IMR-90 (cell line): ENCODE results near the gene CEACAM16. TPM values are rescaled to one million over a fixed set of nuclear protein-coding genes. Genes with fewer than 3 reads are reported as not detected.

Experiments used
- ATAC-seq: fragments of 200-7000 bp; cut with Tn5 transposase; 2 replicates; pipeline ENCODE4 v1.9.1; 2020; ENCODE audit warnings: low read depth, mild to moderate bottlenecking, moderate library complexity
- BruUV-seq: library from RNA; stranded (reverse); fragments of 400-500 nt; replicated peaks from 2 replicates; lab custom pipeline; 2021; lab: Mats Ljungman, UMichigan
- CTCF ChIA-PET: fragments of 300-600 bp; formaldehyde crosslinking; extraction: SDS; loops from one replicate; lab custom pipeline; 2021; ENCODE audit warnings: antibody characterized with exemption; lab: Yijun Ruan, JAX
- POLR2A ChIA-PET: fragments of 300-600 bp; sonication (Branson Sonifier 250); formaldehyde crosslinking; loops from one replicate; lab custom pipeline; 2022; ENCODE audit warnings: antibody characterized with exemption; ENCODE audit not compliant: unreplicated experiment; lab: Charles Lee
- DNase-seq: peaks from one replicate; pipeline ENCODE4 v3.0.0; 2013
- H2AFZ ChIP-seq: replicated peaks from 2 replicates; pipeline ENCODE3; 2013; ENCODE audit warnings: low read length, mild to moderate bottlenecking; ENCODE audit not compliant: poor library complexity
- H2AK5ac ChIP-seq: 2 replicates; pipeline ENCODE4 v1.6.1; 2013; ENCODE audit warnings: low read depth, low read length, inconsistent platforms
- H2AK9ac ChIP-seq: replicated peaks from 2 replicates; pipeline ENCODE3; 2013; ENCODE audit warnings: mild to moderate bottlenecking, low read depth, low read length, moderate library complexity; ENCODE audit not compliant: poor library complexity
- H2BK120ac ChIP-seq: 2 replicates; pipeline ENCODE4 v1.6.1; 2013; ENCODE audit warnings: low read depth, low read length, inconsistent platforms
- H2BK15ac ChIP-seq: 3 replicates; pipeline ENCODE4 v1.6.1; 2013; ENCODE audit warnings: low read depth, low read length, inconsistent platforms
- H2BK20ac ChIP-seq: 2 replicates; pipeline ENCODE4 v1.6.1; 2013; ENCODE audit warnings: low read depth, mild to moderate bottlenecking, inconsistent platforms, low read length, moderate library complexity
- H2BK5ac ChIP-seq: 2 replicates; pipeline ENCODE4 v1.6.1; 2013; ENCODE audit warnings: mild to moderate bottlenecking, low read depth, low read length, inconsistent platforms; ENCODE audit not compliant: poor library complexity, severe bottlenecking
- H3K14ac ChIP-seq: replicated peaks from 2 replicates; pipeline ENCODE4 v1.6.1; 2013; ENCODE audit warnings: low read depth, low read length, inconsistent platforms
- H3K18ac ChIP-seq: 2 replicates; pipeline ENCODE4 v1.6.1; 2013; ENCODE audit warnings: low read depth, low read length, control low read depth
- H3K23ac ChIP-seq: 2 replicates; pipeline ENCODE4 v1.6.1; 2013; ENCODE audit warnings: low read depth, low read length, inconsistent platforms
- H3K27ac ChIP-seq: 2 replicates; pipeline ENCODE4 v1.5.1; 2013; ENCODE audit warnings: mild to moderate bottlenecking, control low read depth, low read length; ENCODE audit not compliant: insufficient read depth
- H3K27me3 ChIP-seq: 2 replicates; pipeline ENCODE4 v1.6.1; 2013; ENCODE audit warnings: low read length; ENCODE audit not compliant: control insufficient read depth, insufficient read depth
- H3K36me3 ChIP-seq: 2 replicates; pipeline ENCODE4 v1.6.1; 2013; ENCODE audit warnings: low read length, mixed read lengths; ENCODE audit not compliant: control insufficient read depth, insufficient read depth
- H3K4ac ChIP-seq: 2 replicates; pipeline ENCODE4 v1.6.1; 2013; ENCODE audit warnings: low read depth, low read length, inconsistent platforms
- H3K4me1 ChIP-seq: 2 replicates; pipeline ENCODE4 v1.6.1; 2013; ENCODE audit warnings: low read length, mixed read lengths; ENCODE audit not compliant: control insufficient read depth, insufficient read depth
- H3K4me2 ChIP-seq: 2 replicates; pipeline ENCODE4 v1.6.1; 2013; ENCODE audit warnings: low read depth, mild to moderate bottlenecking, control low read depth, low read length, moderate library complexity
- H3K4me3 ChIP-seq: 2 replicates; pipeline ENCODE4 v1.5.1; 2013; ENCODE audit warnings: low read depth, mild to moderate bottlenecking, control low read depth, low read length, moderate library complexity; ENCODE audit not compliant: insufficient read depth
- H3K56ac ChIP-seq: 2 replicates; pipeline ENCODE4 v1.6.1; 2013; ENCODE audit warnings: low read length, inconsistent platforms; ENCODE audit not compliant: insufficient read depth; ENCODE audit errors: extremely low read depth
- H3K79me1 ChIP-seq, 2 experiments: 2 replicates each; pipeline ENCODE4 v1.6.1; 2013; ENCODE audit warnings: low read length in 2 of 2, inconsistent platforms in 1 of 2, low read depth in 1 of 2
- H3K9ac ChIP-seq: 2 replicates; pipeline ENCODE4 v1.6.1; 2013; ENCODE audit warnings: low read depth, low read length, control low read depth
- H3K9me1 ChIP-seq: 2 replicates; pipeline ENCODE4 v1.6.1; 2013; ENCODE audit warnings: low read length, inconsistent platforms; ENCODE audit not compliant: insufficient read depth
- H3K9me3 ChIP-seq: 2 replicates; pipeline ENCODE4 v1.6.1; 2013; ENCODE audit warnings: low read length; ENCODE audit not compliant: control insufficient read depth, insufficient read depth
- H4K20me1 ChIP-seq: 2 replicates; pipeline ENCODE4 v1.6.1; 2013; ENCODE audit warnings: low read length, inconsistent platforms; ENCODE audit not compliant: insufficient read depth
- H4K5ac ChIP-seq: 2 replicates; pipeline ENCODE4 v1.6.1; 2013; ENCODE audit warnings: mild to moderate bottlenecking, low read depth, low read length, control low read depth
- H4K8ac ChIP-seq, 2 experiments: 2 replicates each; pipeline ENCODE4 v1.6.1; 2013; ENCODE audit warnings: low read depth in 2 of 2, low read length in 2 of 2, control low read depth in 1 of 2, inconsistent platforms in 1 of 2
- H4K91ac ChIP-seq: 2 replicates; pipeline ENCODE4 v1.6.1; 2013; ENCODE audit warnings: low read depth, low read length, inconsistent platforms; ENCODE audit not compliant: insufficient read depth
- BHLHE40 ChIP-seq: fragments of 150-350 bp; IDR thresholded peaks from 2 replicates; pipeline ENCODE4 v1.6.1; 2016; ENCODE audit warnings: mild to moderate bottlenecking, low read depth, low read length
- CHD1 ChIP-seq: IDR thresholded peaks from 2 replicates; pipeline ENCODE4 v1.6.1; 2012; ENCODE audit warnings: low read depth, low read length, improper control_type of control experiment
- FOS ChIP-seq: fragments of 150-350 bp; IDR thresholded peaks from 2 replicates; pipeline ENCODE4 v1.6.1; 2016; ENCODE audit warnings: low read depth, low read length
- MAFK ChIP-seq: IDR thresholded peaks from 2 replicates; pipeline ENCODE4 v1.6.1; 2012; ENCODE audit warnings: low read depth, low read length, improper control_type of control experiment
- MXI1 ChIP-seq: IDR thresholded peaks from 2 replicates; pipeline ENCODE4 v1.6.1; 2012; ENCODE audit warnings: low read depth, mild to moderate bottlenecking, low read length, moderate library complexity, borderline replicate concordance
- NFE2L2 ChIP-seq: fragments of 150-350 bp; IDR thresholded peaks from 2 replicates; pipeline ENCODE4 v1.6.1; 2016; ENCODE audit warnings: low read depth, mild to moderate bottlenecking, low read length
- POLR2A ChIP-seq: IDR thresholded peaks from 2 replicates; pipeline ENCODE4 v1.6.1; 2012; ENCODE audit warnings: mild to moderate bottlenecking, low read depth, low read length
- RCOR1 ChIP-seq: IDR thresholded peaks from 2 replicates; pipeline ENCODE4 v1.6.1; 2012; ENCODE audit warnings: mild to moderate bottlenecking, low read length, improper control_type of control experiment; ENCODE audit not compliant: insufficient replicate concordance
- RFX5 ChIP-seq: IDR thresholded peaks from 2 replicates; pipeline ENCODE4 v1.8.0; 2012; ENCODE audit warnings: low read depth, mild to moderate bottlenecking, low read length, moderate library complexity
- WGBS, 2 experiments: methylation state at CpG; one replicate each; pipeline versions ENCODE4 v1.1.5 to v1.1.7; 2013; ENCODE audit warnings: missing lambda C conversion rate in 2 of 2; ENCODE audit not compliant: insufficient read length in 1 of 2; ENCODE audit errors: extremely low coverage in 2 of 2; 5-methylcytosine and 5-hydroxymethylcytosine counted together
- dilution Hi-C: fragments of 300-500 bp; cut with HindIII; formaldehyde crosslinking; loops from one replicate; pipeline ENCODE4 v1.14.3; 2018; ENCODE audit warnings: low sequenced_read_pairs; ENCODE audit not compliant: unreplicated experiment
- in situ Hi-C: fragments of 300-500 bp; cut with MboI; formaldehyde crosslinking; loops from 3 replicates; pipeline ENCODE4 v1.14.3; 2019; ENCODE audit warnings: low sequenced_read_pairs, inconsistent platforms, mixed read lengths
- intact Hi-C: fragments of 100-400 bp; cut with micrococcal nuclease; formaldehyde crosslinking; loops from 2 replicates; pipeline ENCODE4 v1.10.0; 2022
- polyA plus RNA-seq, 3 experiments: library from polyadenylated mRNA; depleted of rRNA; stranded (reverse); fragments of >200 nt; gene quantifications; 2 replicates each; pipeline ENCODE4 v1.2.3, GENCODE V29; 2012; ENCODE audit warnings: low replicate concordance in 1 of 3
- total RNA-seq: library from RNA; depleted of rRNA; stranded (reverse); fragments of >200 nt; gene quantifications from 2 replicates; pipeline ENCODE4 v1.2.3, GENCODE V29; 2012
- TF ChIP-seq, protein P1 (sequence below): fragments of 150-350 bp; IDR thresholded peaks from 2 replicates; pipeline ENCODE4 v1.6.1; 2016; ENCODE audit warnings: low read depth, mild to moderate bottlenecking, low read length, moderate library complexity, borderline replicate concordance
- TF ChIP-seq, protein P2 (sequence below): conservative IDR thresholded peaks from 2 replicates; pipeline ENCODE4 v1.5.1; 2012; ENCODE audit warnings: mild to moderate bottlenecking, low read depth, low read length, improper control_type of control experiment

CEACAM16 gene
- total and polyA plus RNA-seq, 2 of the 4 experiments (the other 2 are of a cell fraction): not detected

DNA sequence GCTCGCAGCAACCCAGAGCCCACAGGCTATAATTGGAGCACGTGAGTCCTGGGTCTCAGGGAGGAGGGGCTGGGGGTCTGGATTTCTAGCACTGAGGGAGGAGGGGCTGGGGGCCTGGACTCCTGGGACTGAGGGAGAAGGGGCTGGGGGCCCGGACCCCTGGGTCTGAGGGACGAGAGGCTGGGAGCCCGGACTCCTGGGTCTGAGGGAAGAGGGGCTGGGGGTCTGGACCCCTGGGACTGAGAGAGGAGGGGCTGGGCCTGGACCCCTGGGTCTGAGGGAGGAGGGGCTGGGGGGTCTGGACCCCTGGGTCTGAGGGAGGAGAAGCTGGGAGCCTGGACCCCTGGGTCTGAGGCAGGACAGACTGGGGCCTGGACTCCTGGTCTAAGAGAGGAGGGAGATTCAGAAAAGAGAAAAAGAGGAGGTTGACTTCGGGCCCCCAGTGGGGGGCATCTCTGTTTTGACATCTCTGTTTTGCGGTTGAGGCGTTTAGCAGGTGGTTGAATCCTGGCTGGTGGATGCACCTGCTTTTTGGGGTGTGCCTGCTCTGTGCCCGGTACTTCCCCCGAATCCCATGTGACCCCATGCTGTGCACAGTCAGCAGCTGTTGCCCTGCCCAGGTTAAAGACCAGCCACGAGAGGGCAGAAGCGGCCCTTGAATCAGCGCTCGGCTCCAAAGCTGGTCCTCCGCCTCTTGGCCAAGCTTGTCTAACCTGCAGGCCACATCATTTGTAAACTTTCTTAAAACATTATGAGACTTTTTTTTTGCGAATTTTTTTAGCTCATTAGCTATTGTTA, 44.8 kb upstream of the CEACAM16 start (continued):
- TF ChIP-seq FOS (no peak), BHLHE40 (no peak)

DNA sequence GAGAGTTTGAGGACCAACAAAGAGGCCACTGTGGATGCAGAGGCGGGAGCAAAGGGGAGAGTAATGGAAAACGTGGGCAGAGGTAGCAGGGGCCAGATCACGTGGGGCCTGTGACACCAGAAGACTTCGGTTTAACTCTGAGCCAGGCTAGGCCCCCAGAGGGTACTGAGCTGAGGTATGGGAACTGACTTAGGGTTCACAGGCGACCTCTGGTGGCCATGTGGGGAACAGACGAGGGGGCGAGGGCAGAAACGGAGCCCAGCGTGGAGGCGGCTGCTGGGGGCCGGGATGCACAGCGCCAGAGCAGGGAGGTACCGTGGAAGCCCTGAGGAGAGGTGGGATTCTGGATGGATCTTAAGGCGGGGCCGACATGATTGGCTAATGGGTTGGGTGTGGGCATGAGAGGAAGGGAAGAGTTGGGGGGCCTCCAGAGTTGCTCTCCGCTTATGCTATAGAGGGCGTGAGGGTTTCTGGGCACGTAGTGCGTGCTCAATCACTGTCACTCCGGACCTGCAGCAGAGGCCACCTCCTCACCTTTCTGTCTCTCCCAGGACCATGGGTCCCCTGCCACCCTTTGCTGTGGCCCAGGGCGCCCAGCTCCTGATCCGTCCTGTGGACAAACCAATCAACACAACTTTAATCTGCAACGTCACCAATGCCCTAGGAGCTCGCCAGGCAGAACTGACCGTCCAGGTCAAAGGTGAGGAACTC, 41.6 kb upstream of the CEACAM16 start:
- no TSS peak for BruUV-seq
- DNase-seq (peak; percentile 68), ATAC-seq (peak; percentile 73)
- H3K36me3 ChIP-seq: peaks cover 64% of the 10 kb centered on the region
- H2BK120ac ChIP-seq: peak overlapping the region; percentile 64
- in situ Hi-C loops: loop anchor here (5.0 kb wide), 1 partner anchor 85 kb away; no protein-coding TSS in a partner anchor
- no peaks in the 10 kb centered on the region for H3K27me3 ChIP-seq
- no peaks in the 10 kb centered on the region for H3K9me3 ChIP-seq
- H2AK5ac ChIP-seq: peak overlapping the region; percentile 46
- POLR2A ChIA-PET: interaction anchor here (0.6 kb wide), 1 partner anchor 187 kb away, joined by 6 read pairs; no protein-coding TSS in a partner anchor
- H2AFZ ChIP-seq: peak overlapping the region; percentile 53
- no peak overlapping the region for H3K4me2 ChIP-seq
- H2AK9ac ChIP-seq: peak overlapping the region; percentile 11
- peaks cover 12% of the 10 kb centered on the region for H3K9me1 ChIP-seq
- no peak overlapping the region for H3K18ac ChIP-seq
- H4K5ac ChIP-seq: no peak overlapping the region
- intact Hi-C loops: loop anchor here (1.0 kb wide), 2 partner anchors 69 to 86 kb away; no protein-coding TSS in a partner anchor
- H3K9ac ChIP-seq: no peak overlapping the region
- 52% methylated on average over 7 of the region's 25 CpGs; no CpG with 5 or more reads in 1 of the 2 experiments for WGBS, 2 experiments
- peaks cover 13% of the 10 kb centered on the region; the same call in 1 of the 2 replicates for H4K20me1 ChIP-seq
- peaks cover 3% of the 10 kb centered on the region; the same call in 1 of the 2 replicates for H3K4me1 ChIP-seq
- dilution Hi-C loops: no loop called here
- no peak overlapping the region; the same call in 2 of the 3 replicates for H2BK15ac ChIP-seq
- H2BK20ac ChIP-seq: peak overlapping the region; percentile 86; the same call in 1 of the 2 replicates
- H3K23ac ChIP-seq: no peak overlapping the region
- H3K4ac ChIP-seq: peak overlapping the region; percentile 65
- peak overlapping the region; percentile 29; the same call in 1 of the 2 replicates for H3K14ac ChIP-seq
- H3K27ac ChIP-seq: peak overlapping the region; percentile 0; the same call in 1 of the 2 replicates
- peaks cover 36 to 85% of the 10 kb centered on the region in 2 experiments for H3K79me1 ChIP-seq
- CTCF ChIA-PET: interaction anchor here (0.6 to 1.4 kb wide), 4 partner anchors 10 to 93 kb away, joined by 3 to 7 read pairs (median 4); no protein-coding TSS in a partner anchor
- no peak overlapping the region for H3K56ac ChIP-seq
- H4K8ac ChIP-seq: peak overlapping the region in 1 of 2 experiments; percentile 91; a peak in 1 of 4 replicates
- H3K4me3 ChIP-seq: no peak overlapping the region
- no peak overlapping the region for H2BK5ac ChIP-seq
- H4K91ac ChIP-seq: peak overlapping the region; percentile 49
- TF ChIP-seq CHD1: no peak
- TF ChIP-seq BHLHE40: no peak; the same call in 1 of the 2 replicates
- no peak for TF ChIP-seq MXI1
- TF ChIP-seq RFX5: no peak
- no peak; the same call in 1 of the 2 replicates for TF ChIP-seq POLR2A
- no peak for TF ChIP-seq RCOR1
- no peak for TF ChIP-seq FOS
- no peak for TF ChIP-seq MAFK
- no peak for TF ChIP-seq NFE2L2
- TF ChIP-seq, protein P1, sequence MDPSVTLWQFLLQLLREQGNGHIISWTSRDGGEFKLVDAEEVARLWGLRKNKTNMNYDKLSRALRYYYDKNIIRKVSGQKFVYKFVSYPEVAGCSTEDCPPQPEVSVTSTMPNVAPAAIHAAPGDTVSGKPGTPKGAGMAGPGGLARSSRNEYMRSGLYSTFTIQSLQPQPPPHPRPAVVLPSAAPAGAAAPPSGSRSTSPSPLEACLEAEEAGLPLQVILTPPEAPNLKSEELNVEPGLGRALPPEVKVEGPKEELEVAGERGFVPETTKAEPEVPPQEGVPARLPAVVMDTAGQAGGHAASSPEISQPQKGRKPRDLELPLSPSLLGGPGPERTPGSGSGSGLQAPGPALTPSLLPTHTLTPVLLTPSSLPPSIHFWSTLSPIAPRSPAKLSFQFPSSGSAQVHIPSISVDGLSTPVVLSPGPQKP: no peak
- TF ChIP-seq, protein P2, sequence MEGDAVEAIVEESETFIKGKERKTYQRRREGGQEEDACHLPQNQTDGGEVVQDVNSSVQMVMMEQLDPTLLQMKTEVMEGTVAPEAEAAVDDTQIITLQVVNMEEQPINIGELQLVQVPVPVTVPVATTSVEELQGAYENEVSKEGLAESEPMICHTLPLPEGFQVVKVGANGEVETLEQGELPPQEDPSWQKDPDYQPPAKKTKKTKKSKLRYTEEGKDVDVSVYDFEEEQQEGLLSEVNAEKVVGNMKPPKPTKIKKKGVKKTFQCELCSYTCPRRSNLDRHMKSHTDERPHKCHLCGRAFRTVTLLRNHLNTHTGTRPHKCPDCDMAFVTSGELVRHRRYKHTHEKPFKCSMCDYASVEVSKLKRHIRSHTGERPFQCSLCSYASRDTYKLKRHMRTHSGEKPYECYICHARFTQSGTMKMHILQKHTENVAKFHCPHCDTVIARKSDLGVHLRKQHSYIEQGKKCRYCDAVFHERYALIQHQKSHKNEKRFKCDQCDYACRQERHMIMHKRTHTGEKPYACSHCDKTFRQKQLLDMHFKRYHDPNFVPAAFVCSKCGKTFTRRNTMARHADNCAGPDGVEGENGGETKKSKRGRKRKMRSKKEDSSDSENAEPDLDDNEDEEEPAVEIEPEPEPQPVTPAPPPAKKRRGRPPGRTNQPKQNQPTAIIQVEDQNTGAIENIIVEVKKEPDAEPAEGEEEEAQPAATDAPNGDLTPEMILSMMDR: peak; percentile 82
